H1 (cell line): ENCODE measurements around the gene SEC14L3. TPM values are rescaled to one million over a fixed set of nuclear protein-coding genes. Genes with fewer than 3 reads are reported as not detected.

ENCODE experiments used
- CTCF ChIA-PET: fragments of 300-600 bp; sonication (Branson Sonifier 250); formaldehyde crosslinking; loops from one replicate; lab custom pipeline; 2021; ENCODE audit not compliant: partially characterized antibody; lab: Charles Lee
- POLR2A ChIA-PET: fragments of 300-600 bp; sonication (Branson Sonifier 250); formaldehyde crosslinking; loops from one replicate; lab custom pipeline; 2021; ENCODE audit warnings: inconsistent platforms; ENCODE audit not compliant: partially characterized antibody; lab: Charles Lee
- DNase-seq, 2 experiments: peaks; one replicate each; pipeline versions ENCODE4 v3.0.0 to v3.0.0-alpha.2; 2010 to 2022; ENCODE audit warnings: low spot score in 2 of 2, low read depth in 1 of 2, mixed read lengths in 1 of 2
- FAIRE-seq: peaks from 2 replicates; lab custom pipeline; 2011; peaks lifted over from hg19 to GRCh38; lab: Jason Lieb, UNC
- H2AFZ ChIP-seq: 2 replicates; pipeline ENCODE4 v1.8.1; 2012; ENCODE audit warnings: low read length, inconsistent platforms
- H2AK5ac ChIP-seq: 2 replicates; pipeline ENCODE4 v1.6.1; 2013; ENCODE audit warnings: low read depth, low read length
- H2BK120ac ChIP-seq: replicated peaks from 2 replicates; pipeline ENCODE3; 2013; ENCODE audit warnings: low read depth, low read length, inconsistent platforms
- H2BK12ac ChIP-seq: 2 replicates; pipeline ENCODE4 v1.6.1; 2013; ENCODE audit warnings: low read depth, low read length
- H2BK15ac ChIP-seq: 2 replicates; pipeline ENCODE4 v1.6.1; 2013; ENCODE audit warnings: low read length
- H2BK20ac ChIP-seq: 2 replicates; pipeline ENCODE4 v1.6.1; 2013; ENCODE audit warnings: low read length
- H2BK5ac ChIP-seq: 2 replicates; pipeline ENCODE4 v1.6.1; 2013; ENCODE audit warnings: low read depth, low read length
- H3K14ac ChIP-seq: 2 replicates; pipeline ENCODE4 v1.6.1; 2013; ENCODE audit warnings: inconsistent platforms; ENCODE audit not compliant: insufficient read length
- H3K18ac ChIP-seq: 2 replicates; pipeline ENCODE4 v1.6.1; 2013; ENCODE audit warnings: low read length; ENCODE audit errors: extremely low read depth
- H3K23ac ChIP-seq: 2 replicates; pipeline ENCODE4 v1.6.1; 2013; ENCODE audit warnings: inconsistent platforms; ENCODE audit not compliant: insufficient read length
- H3K23me2 ChIP-seq: 2 replicates; pipeline ENCODE4 v1.6.1; 2013; ENCODE audit warnings: low read depth, low read length
- H3K27ac ChIP-seq: 2 replicates; pipeline ENCODE4 v1.6.1; 2011; ENCODE audit warnings: low read depth, low read length, inconsistent platforms
- H3K27me3 ChIP-seq, 4 experiments: replicated peaks in 1 of 4; 1 replicate in 1 of 4; 2 replicates in 3 of 4; pipeline versions ENCODE4 v1.6.1 to v1.8.1; 2011 to 2013; ENCODE audit warnings: low read length in 3 of 4, mild to moderate bottlenecking in 3 of 4, inconsistent platforms in 2 of 4, mixed read lengths in 2 of 4, moderate library complexity in 1 of 4; ENCODE audit not compliant: control insufficient read depth in 3 of 4, insufficient read depth in 3 of 4; ENCODE audit errors: extremely low read depth in 1 of 4
- H3K36me3 ChIP-seq, 4 experiments: 2 replicates each; pipeline versions ENCODE4 v1.6.1 to v1.8.1; 2011 to 2013; ENCODE audit warnings: mild to moderate bottlenecking in 4 of 4, low read length in 3 of 4, moderate library complexity in 2 of 4, control low read depth in 1 of 4, inconsistent platforms in 1 of 4; ENCODE audit not compliant: insufficient read depth in 4 of 4, control insufficient read depth in 2 of 4
- H3K4ac ChIP-seq: replicated peaks from 2 replicates; pipeline ENCODE3; 2013; ENCODE audit warnings: low read length, low read depth, mixed read lengths, inconsistent platforms; ENCODE audit not compliant: insufficient read length
- H3K4me1 ChIP-seq, 4 experiments: replicated peaks in 1 of 4; 1 replicate in 1 of 4; 2 replicates in 3 of 4; pipeline versions ENCODE4 v1.6.1 to v1.8.1; 2011 to 2013; ENCODE audit warnings: low read length in 3 of 4, inconsistent platforms in 2 of 4, mixed read lengths in 1 of 4; ENCODE audit not compliant: insufficient read depth in 4 of 4, control insufficient read depth in 3 of 4
- H3K4me2 ChIP-seq, 2 experiments: 2 replicates each; pipeline versions ENCODE4 v1.6.1 to v1.8.1; 2011 to 2013; ENCODE audit warnings: low read depth in 2 of 2, low read length in 2 of 2, control low read depth in 1 of 2, inconsistent platforms in 1 of 2, mild to moderate bottlenecking in 1 of 2; ENCODE audit not compliant: insufficient read depth in 1 of 2
- H3K4me3 ChIP-seq, 4 experiments: fragments of 200-600, 300-600 bp in 1 of 4; sonication (generic), shearing (Covaris generic), sonication (Bioruptor Twin) in 1 of 4; 2 replicates each; pipeline versions ENCODE4 v1.5.1 to v1.8.1; 2011 to 2016; ENCODE audit warnings: low read length in 4 of 4, low read depth in 3 of 4, control low read depth in 2 of 4, inconsistent platforms in 2 of 4, mild to moderate bottlenecking in 2 of 4, mixed read lengths in 1 of 4, moderate library complexity in 1 of 4; ENCODE audit not compliant: insufficient read depth in 2 of 4; ENCODE audit errors: extremely low read depth in 1 of 4
- H3K56ac ChIP-seq: replicated peaks from 2 replicates; pipeline ENCODE3; 2013; ENCODE audit warnings: low read depth, mild to moderate bottlenecking, mixed read lengths, low read length, inconsistent platforms; ENCODE audit not compliant: insufficient read length
- H3K79me1 ChIP-seq: 2 replicates; pipeline ENCODE4 v1.6.1; 2013; ENCODE audit warnings: low read depth, low read length, control low read depth
- H3K79me2 ChIP-seq, 2 experiments: 2 replicates each; pipeline versions ENCODE4 v1.6.1 to v1.8.1; 2012 to 2013; ENCODE audit warnings: low read length in 2 of 2, mild to moderate bottlenecking in 2 of 2, inconsistent platforms in 1 of 2; ENCODE audit not compliant: insufficient read depth in 2 of 2, control insufficient read depth in 1 of 2
- H3K9ac ChIP-seq, 4 experiments: replicated peaks in 1 of 4; 1 replicate in 1 of 4; 2 replicates in 3 of 4; pipeline versions ENCODE4 v1.6.1 to v1.8.1; 2011 to 2013; ENCODE audit warnings: low read depth in 3 of 4, low read length in 3 of 4, control low read depth in 2 of 4, mild to moderate bottlenecking in 2 of 4, moderate library complexity in 2 of 4, inconsistent platforms in 1 of 4; ENCODE audit errors: extremely low read depth in 1 of 4
- H3K9me3 ChIP-seq, 2 experiments: 2 replicates each; pipeline versions ENCODE4 v1.6.1 to v1.8.1; 2012 to 2013; ENCODE audit warnings: mild to moderate bottlenecking in 2 of 2, moderate library complexity in 2 of 2, control low read depth in 1 of 2, inconsistent platforms in 1 of 2, low read depth in 1 of 2, low read length in 1 of 2, mixed read lengths in 1 of 2; ENCODE audit not compliant: insufficient read depth in 2 of 2
- H4K20me1 ChIP-seq, 2 experiments: replicated peaks in 1 of 2; 2 replicates each; pipeline versions ENCODE3 to v1.8.1; 2011 to 2013; ENCODE audit warnings: inconsistent platforms in 2 of 2, low read length in 2 of 2, mild to moderate bottlenecking in 1 of 2; ENCODE audit not compliant: insufficient read depth in 2 of 2, control insufficient read depth in 1 of 2
- H4K5ac ChIP-seq: 2 replicates; pipeline ENCODE4 v1.6.1; 2013; ENCODE audit warnings: low read length, low read depth, mixed read lengths, inconsistent platforms; ENCODE audit not compliant: insufficient read length
- H4K8ac ChIP-seq: 2 replicates; pipeline ENCODE4 v1.8.0; 2013; ENCODE audit warnings: mild to moderate bottlenecking, moderate library complexity, low read length, inconsistent platforms; ENCODE audit not compliant: insufficient read depth; ENCODE audit errors: extremely low read depth
- H4K91ac ChIP-seq: replicated peaks from 2 replicates; pipeline ENCODE3; 2013; ENCODE audit warnings: low read length, mixed read lengths, inconsistent platforms; ENCODE audit not compliant: insufficient read length
- BRCA1 ChIP-seq: IDR thresholded peaks from 2 replicates; pipeline ENCODE4 v1.6.1; 2012; ENCODE audit warnings: low read depth, low read length, improper control_type of control experiment
- CHD1 ChIP-seq: IDR thresholded peaks from 2 replicates; pipeline ENCODE4 v1.6.1; 2012; ENCODE audit warnings: low read depth, low read length, improper control_type of control experiment
- CREB1 ChIP-seq: IDR thresholded peaks from 2 replicates; pipeline ENCODE4 v1.6.1; 2012; ENCODE audit warnings: inconsistent platforms
- GTF2F1 ChIP-seq: IDR thresholded peaks from 2 replicates; pipeline ENCODE4 v1.6.1; 2012; ENCODE audit warnings: low read depth, low read length, improper control_type of control experiment, borderline replicate concordance
- HDAC2 ChIP-seq, 2 experiments: fragments of 300-600 bp in 1 of 2; sonication (generic) in 1 of 2; IDR thresholded peaks; 2 replicates each; pipeline ENCODE4 v1.6.1; 2011 to 2012; ENCODE audit warnings: low read depth in 2 of 2, low read length in 2 of 2, mild to moderate bottlenecking in 2 of 2, moderate library complexity in 2 of 2, borderline replicate concordance in 1 of 2, inconsistent platforms in 1 of 2
- KDM5A ChIP-seq: fragments of 200-600 bp; IDR thresholded peaks from 2 replicates; pipeline ENCODE4 v1.7.1; 2012; ENCODE audit warnings: mild to moderate bottlenecking, low read length, inconsistent platforms, mixed read lengths
- NRF1 ChIP-seq: IDR thresholded peaks from 2 replicates; pipeline ENCODE4 v1.6.1; 2011; ENCODE audit warnings: mild to moderate bottlenecking, low read depth, low read length, improper control_type of control experiment
- RBBP5 ChIP-seq: IDR thresholded peaks from 2 replicates; pipeline ENCODE4 v1.7.1; 2012; ENCODE audit warnings: low read depth, mild to moderate bottlenecking, inconsistent platforms, low read length, moderate library complexity, borderline replicate concordance
- RFX5 ChIP-seq: IDR thresholded peaks from 2 replicates; pipeline ENCODE4 v1.6.1; 2011; ENCODE audit warnings: low read depth, low read length, improper control_type of control experiment, borderline replicate concordance
- TAF7 ChIP-seq: optimal IDR thresholded peaks from 2 replicates; pipeline ENCODE3; 2011; ENCODE audit warnings: low read depth, mild to moderate bottlenecking, inconsistent platforms, low read length, moderate library complexity, borderline replicate concordance
- WGBS, 2 experiments: shearing (Covaris generic) in 1 of 2; methylation state at CpG; one replicate each; pipeline versions ENCODE4 v1.1.6 to v1.1.7; 2013 to 2015; ENCODE audit warnings: low lambda C conversion rate in 2 of 2, mixed read lengths in 2 of 2, inconsistent platforms in 1 of 2, low coverage in 1 of 2, missing lambda C conversion rate in 1 of 2; ENCODE audit not compliant: insufficient replicate concordance in 2 of 2, insufficient coverage in 1 of 2, insufficient read length in 1 of 2; ENCODE audit errors: extremely low coverage in 1 of 2, missing lambda C conversion rate in 1 of 2; 5-methylcytosine and 5-hydroxymethylcytosine counted together
- polyA plus RNA-seq, 7 experiments: library from polyadenylated mRNA; depleted of rRNA in 3 of 7; stranded (reverse) in 5 of 7; unstranded in 2 of 7; fragments of >200 nt in 5 of 7; fragments of 200-250 nt in 2 of 7; gene quantifications; 1 replicate in 5 of 7; 2 replicates in 1 of 7; 4 replicates in 1 of 7; pipeline versions ENCODE4 v1.2.1 to v1.2.3, GENCODE V29; 2011 to 2013; ENCODE audit warnings: missing spikeins in 2 of 7, mixed read lengths in 2 of 7
- total RNA-seq: library from RNA; stranded (reverse); fragmentation: NEBNext Ultra II Directional; extraction: Animal tissue kit (Norgen Biotek cat#: 25700); gene quantifications from 2 replicates; pipeline ENCODE4 v1.2.1, GENCODE V29; 2021
- TF ChIP-seq, protein P1 (sequence below): IDR thresholded peaks from 2 replicates; pipeline ENCODE4 v1.6.1; 2012; ENCODE audit warnings: low read length, inconsistent platforms

Gene SEC14L3
- total and polyA plus RNA-seq, 2 of the 8 experiments (the other 6 are each of a cell fraction or from before 2014, with no cell fraction given), result not detected

DNA sequence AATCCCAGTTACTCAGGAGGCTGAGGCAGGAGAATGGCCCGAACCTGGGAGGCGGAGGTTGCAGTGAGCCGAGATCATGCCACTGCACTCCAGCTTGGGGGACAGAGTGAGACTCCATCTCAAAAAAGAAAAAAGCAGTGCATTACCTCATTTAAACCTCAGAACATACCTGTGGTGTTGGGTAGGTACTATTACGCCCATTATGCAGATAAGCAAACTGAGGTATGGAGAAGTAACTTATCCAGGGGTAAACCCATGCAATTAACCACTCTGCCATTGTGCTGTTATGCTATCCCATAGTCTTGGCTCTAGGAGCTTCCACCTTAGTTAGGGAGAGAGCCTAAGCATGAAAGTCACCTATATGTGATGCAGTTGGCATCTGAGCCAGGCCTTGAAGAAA, 2.3 kb upstream of the SEC14L3 start:
- Histone ChIP-seq H3K27me3 (no peaks in the 10 kb centered on the region; a peak in 1 of 7 replicates), H2BK15ac (no peak overlapping the region), H4K5ac (no peak overlapping the region), H3K23ac (no peak overlapping the region)
- ChIA-PET CTCF (interaction anchor here (5.9 kb wide), 1 partner anchor 11 kb away, joined by 48 read pairs; no protein-coding TSS in a partner anchor), POLR2A (interaction anchor here (0.6 to 1.4 kb wide), 2 partner anchors 10 to 44 kb away, joined by 3 to 5 read pairs; no protein-coding TSS in a partner anchor)
- TF ChIP-seq KDM5A (no peak), NRF1 (no peak), GTF2F1 (no peak), CHD1 (no peak), BRCA1 (no peak), TAF7 (no peak), RBBP5 (no peak), RFX5 (no peak), CREB1 (no peak), HDAC2 (IDR thresholded peaks at IDR 0.05; ENCODE audit: borderline replicate concordance in 1 of 2, low read depth in 2 of 2, low read length in 2 of 2) (no peak)
- TF ChIP-seq, protein P1, sequence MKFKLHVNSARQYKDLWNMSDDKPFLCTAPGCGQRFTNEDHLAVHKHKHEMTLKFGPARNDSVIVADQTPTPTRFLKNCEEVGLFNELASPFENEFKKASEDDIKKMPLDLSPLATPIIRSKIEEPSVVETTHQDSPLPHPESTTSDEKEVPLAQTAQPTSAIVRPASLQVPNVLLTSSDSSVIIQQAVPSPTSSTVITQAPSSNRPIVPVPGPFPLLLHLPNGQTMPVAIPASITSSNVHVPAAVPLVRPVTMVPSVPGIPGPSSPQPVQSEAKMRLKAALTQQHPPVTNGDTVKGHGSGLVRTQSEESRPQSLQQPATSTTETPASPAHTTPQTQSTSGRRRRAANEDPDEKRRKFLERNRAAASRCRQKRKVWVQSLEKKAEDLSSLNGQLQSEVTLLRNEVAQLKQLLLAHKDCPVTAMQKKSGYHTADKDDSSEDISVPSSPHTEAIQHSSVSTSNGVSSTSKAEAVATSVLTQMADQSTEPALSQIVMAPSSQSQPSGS, result no peak
- TF ChIP-seq, all 59 proteins: peak for 0
- Histone ChIP-seq H3K4ac (no peak overlapping the region), H3K14ac (no peak overlapping the region), H2BK12ac (no peak overlapping the region), H2AFZ (no peak overlapping the region), H4K91ac (no peak overlapping the region), H2BK20ac (no peak overlapping the region), H2AK5ac (no peak overlapping the region), H2BK120ac (no peak overlapping the region), H3K18ac (no peak overlapping the region), H3K4me3 (no peak overlapping the region), H3K79me1 (no peaks in the 10 kb centered on the region), H3K36me3 (no peaks in the 10 kb centered on the region), H3K9me3 (no peaks in the 10 kb centered on the region), H3K4me1 (no peaks in the 10 kb centered on the region; a peak in 1 of 7 replicates), H3K23me2 (no peaks in the 10 kb centered on the region), H3K56ac (no peak overlapping the region), H3K9ac (no peak overlapping the region), H4K8ac (no peak overlapping the region), H4K20me1 (no peaks in the 10 kb centered on the region), H2BK5ac (no peak overlapping the region), H3K27ac (no peak overlapping the region), H3K79me2 (no peaks in the 10 kb centered on the region), H3K4me2 (no peak overlapping the region)
- no peak for DNase-seq
- WGBS, 2 experiments, result 94% methylated on average over 4 of the region's 4 CpGs; no CpG with 5 or more reads in 1 of the 2 experiments
- no peak for FAIRE-seq
